ENCODE measurements around the gene HOXB2.

The HOXB2 gene

GRCh38 chr17:48545022-48545375 is at the start of gene HOXB2:
HOXB2 (minus strand) TSS chr17:48545109; CDS start chr17:48544911, 198 bp downstream.
- no peak for DNase-seq
- intact Hi-C loops (cut with DNase I), result no loop called here

GRCh38 chr17:48593840-48594537 is 49.1 kb upstream of the HOXB2 start:
- intact Hi-C loops (cut with DNase I), result no loop called here
- DNase-seq, result peak in 15 of 42 donors; percentile 8 to 62 (median 33)

DNA sequence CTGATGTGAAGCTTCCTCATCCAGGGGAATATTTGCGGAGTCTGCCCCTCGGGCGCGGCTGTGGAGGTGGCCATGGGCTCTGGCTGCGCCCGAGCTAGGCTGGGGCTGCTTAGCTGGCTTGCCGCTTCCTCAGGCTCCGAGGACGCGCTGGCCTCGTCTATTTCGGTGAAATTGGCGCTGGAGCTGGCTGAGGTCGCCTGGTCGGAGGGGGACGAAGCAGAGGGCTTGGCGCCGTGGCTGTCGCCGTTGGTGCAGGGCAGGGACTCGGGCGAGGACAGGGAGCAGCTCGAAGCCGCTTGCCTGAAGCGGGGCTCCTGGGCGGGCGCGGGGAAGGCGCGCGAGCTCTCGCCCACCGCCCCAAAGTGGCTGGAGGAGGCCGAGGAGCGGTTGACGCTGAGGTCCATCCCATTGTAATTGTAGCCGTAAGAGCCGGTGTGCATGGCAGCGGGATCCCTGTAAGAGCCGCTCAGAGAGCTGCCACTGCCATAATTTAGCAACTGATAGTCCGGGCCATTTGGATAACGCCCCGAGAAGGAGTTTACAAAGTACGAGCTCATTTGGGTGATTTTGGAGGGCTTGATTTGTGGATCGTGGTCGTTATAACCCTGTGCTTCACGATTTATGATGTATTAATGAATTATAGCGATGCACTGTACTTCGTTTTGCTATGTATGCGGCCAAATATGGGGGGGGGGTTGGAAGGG is 48.4 kb upstream of the HOXB2 start, which contains the start of gene HOXB5:
Gene HOXB5 (minus strand): TSS at position 654 of the 704 bp plus-strand sequence. CDS start 97 bp downstream, at position 557.
- DNase-seq, result no peak
- intact Hi-C loops (cut with DNase I), result no loop called here

GRCh38 chr17:48592577-48592976 is 47.7 kb upstream of the HOXB2 start:
- DNase-seq, result no peak
- intact Hi-C loops (cut with DNase I), result no loop called here

GRCh38 chr17:48592057-48592514 is 47.2 kb upstream of the HOXB2 start:
- DNase-seq, result no peak
- intact Hi-C loops (cut with DNase I), result no loop called here

GRCh38 chr17:48591255-48592056 is 46.5 kb upstream of the HOXB2 start:
- no peak for DNase-seq
- intact Hi-C loops (cut with DNase I), result no loop called here

GRCh38 chr17:48590607-48591161 is 45.8 kb upstream of the HOXB2 start:
- no peak for DNase-seq
- intact Hi-C loops (cut with DNase I), result no loop called here

- no peak for DNase-seq
- intact Hi-C loops (cut with DNase I), result no loop called here
These were observed 45.1 kb upstream of the HOXB2 start, which contains the start of gene HOXB3 for GRCh38 chr17:48589831-48590606. HOXB3 (minus strand) TSS chr17:48590241; CDS start chr17:48552474, 37,767 bp downstream.

- intact Hi-C loops (cut with DNase I), result no loop called here
- DNase-seq, result no peak
These were observed 44.3 kb upstream of the HOXB2 start for GRCh38 chr17:48589060-48589830.

- intact Hi-C loops (cut with DNase I), result no loop called here
- no peak for DNase-seq
These were observed 43.6 kb upstream of the HOXB2 start for GRCh38 chr17:48588528-48588927.

GRCh38 chr17:48588074-48588415 is 43.1 kb upstream of the HOXB2 start:
- intact Hi-C loops (cut with DNase I), result no loop called here
- DNase-seq, result no peak

GRCh38 chr17:48587276-48588073 is 42.6 kb upstream of the HOXB2 start:
- intact Hi-C loops (cut with DNase I), result no loop called here
- DNase-seq, result no peak

GRCh38 chr17:48586355-48587258 is 41.7 kb upstream of the HOXB2 start:
- no peak for DNase-seq
- intact Hi-C loops (cut with DNase I), result no loop called here

GRCh38 chr17:48584223-48584741 is 39.4 kb upstream of the HOXB2 start:
- no peak for DNase-seq
- intact Hi-C loops (cut with DNase I), result no loop called here

GRCh38 chr17:48583708-48584222 is 38.9 kb upstream of the HOXB2 start:
- no peak for DNase-seq
- intact Hi-C loops (cut with DNase I), result no loop called here

GRCh38 chr17:48582750-48583069 is 37.8 kb upstream of the HOXB2 start:
- no peak for DNase-seq
- intact Hi-C loops (cut with DNase I), result no loop called here

All from head of caudate nucleus (tissue), 42 donors.